Body of pancreas (tissue), 4 donors: ENCODE data around the gene KRT72. TPM values are rescaled to one million over a fixed set of nuclear protein-coding genes. Genes with fewer than 3 reads are reported as not detected.

Source experiments
- ATAC-seq: fragments of 150-250 bp; one replicate; pipeline ENCODE4 v1.9.1; 2016
- DNase-seq, 4 donors: peaks; one replicate each; pipeline ENCODE4 v3.0.0-alpha.2; 2019
- H3K27ac ChIP-seq, 4 donors: fragments of 200-600 bp; sonication (generic); 1 replicate in 3 of 4; 2 replicates in 1 of 4; pipeline versions ENCODE4 v1.5.1 to v1.6.1; 2016 to 2019; ENCODE audit warnings: mild to moderate bottlenecking in 1 of 4, mixed read lengths in 1 of 4, moderate library complexity in 1 of 4
- H3K27me3 ChIP-seq, 2 donors: fragments of 200-600 bp; sonication (generic); one replicate each; pipeline ENCODE4 v1.6.0; 2016; ENCODE audit warnings: mild to moderate bottlenecking in 1 of 2
- H3K36me3 ChIP-seq, 2 donors: fragments of 200-600 bp; sonication (generic); replicated peaks in 1 of 2; 2 replicates each; pipeline ENCODE4 v1.5.1; 2016; ENCODE audit warnings: low read depth in 2 of 2; ENCODE audit not compliant: insufficient read depth in 1 of 2
- H3K4me1 ChIP-seq: fragments of 200-600 bp; sonication (generic); one replicate; pipeline ENCODE4 v1.6.0; 2016
- H3K4me3 ChIP-seq, 2 donors: fragments of 200-600 bp; sonication (generic); 1 replicate in 1 of 2; 2 replicates in 1 of 2; pipeline ENCODE4 v1.5.1; 2016 to 2019
- H3K9me3 ChIP-seq, 3 donors: fragments of 200-600 bp; sonication (generic); 1 replicate in 2 of 3; 2 replicates in 1 of 3; pipeline ENCODE4 v1.5.1; 2016
- POLR2A ChIP-seq, 3 donors: fragments of 450-650 bp; IDR thresholded peaks; one replicate each; pipeline ENCODE4 v1.6.1; 2016; ENCODE audit warnings: antibody characterized with exemption in 3 of 3, mild to moderate bottlenecking in 2 of 3
- WGBS, 2 donors: methylation state at CpG; one replicate each; pipeline ENCODE4 v1.1.5; 2017; 5-methylcytosine and 5-hydroxymethylcytosine counted together
- intact Hi-C: fragments of 100-400 bp; cut with DNase I; formaldehyde crosslinking; loops from one replicate; pipeline ENCODE4 v1.15.1; 2023
- total RNA-seq, 2 donors: library from RNA; depleted of rRNA; stranded (reverse); fragments of >200 nt; gene quantifications; one replicate each; pipeline ENCODE4 v1.1.0, GENCODE V29; 2016
- TF ChIP-seq, protein P1 (sequence below), 7 experiments: fragments of 450-650 bp in 4 of 7; fragments of 200-600 bp in 3 of 7; sonication (generic) in 3 of 7; IDR thresholded peaks; one replicate each; pipeline ENCODE4 v1.5.1; 2016 to 2019; ENCODE audit warnings: antibody characterized with exemption in 7 of 7

KRT72 gene
- total RNA-seq, 2 donors from 2014 or later = not detected

DNA sequence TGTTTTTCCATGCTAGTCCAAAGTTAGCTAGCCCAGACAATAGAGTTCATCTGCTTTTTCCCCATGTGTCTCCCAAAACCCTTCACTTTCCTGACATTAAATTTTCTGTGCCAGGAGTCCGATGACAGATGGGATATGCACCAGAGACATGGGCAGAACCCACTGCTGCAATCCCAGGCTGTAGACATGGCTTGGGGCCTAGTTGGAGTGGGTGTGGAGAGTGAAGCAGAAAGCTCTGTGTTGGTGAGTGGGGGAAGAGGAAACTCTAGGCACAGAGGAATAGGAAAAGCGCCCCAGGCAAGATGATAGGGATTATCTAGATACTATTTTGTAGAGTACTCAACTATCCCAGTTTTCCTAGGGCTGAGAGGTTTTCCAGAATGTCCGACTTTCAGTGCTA, 22.8 kb downstream of the KRT72 start:
- intact Hi-C loops = no loop called here
- Histone ChIP-seq H3K9me3 (no peaks in the 10 kb centered on the region), H3K4me1 (no peaks in the 10 kb centered on the region), H3K36me3 (no peaks in the 10 kb centered on the region), H3K27me3 (no peaks in the 10 kb centered on the region), H3K4me3 (no peak overlapping the region), H3K27ac (no peak overlapping the region)
- 66 to 81% methylated on average over 3 of the region's 3 CpGs for WGBS, 2 donors
- DNase-seq (no peak), ATAC-seq (no peak)
- no peak for TF ChIP-seq POLR2A (IDR thresholded peaks at IDR 0.05)
- TF ChIP-seq, protein P1, sequence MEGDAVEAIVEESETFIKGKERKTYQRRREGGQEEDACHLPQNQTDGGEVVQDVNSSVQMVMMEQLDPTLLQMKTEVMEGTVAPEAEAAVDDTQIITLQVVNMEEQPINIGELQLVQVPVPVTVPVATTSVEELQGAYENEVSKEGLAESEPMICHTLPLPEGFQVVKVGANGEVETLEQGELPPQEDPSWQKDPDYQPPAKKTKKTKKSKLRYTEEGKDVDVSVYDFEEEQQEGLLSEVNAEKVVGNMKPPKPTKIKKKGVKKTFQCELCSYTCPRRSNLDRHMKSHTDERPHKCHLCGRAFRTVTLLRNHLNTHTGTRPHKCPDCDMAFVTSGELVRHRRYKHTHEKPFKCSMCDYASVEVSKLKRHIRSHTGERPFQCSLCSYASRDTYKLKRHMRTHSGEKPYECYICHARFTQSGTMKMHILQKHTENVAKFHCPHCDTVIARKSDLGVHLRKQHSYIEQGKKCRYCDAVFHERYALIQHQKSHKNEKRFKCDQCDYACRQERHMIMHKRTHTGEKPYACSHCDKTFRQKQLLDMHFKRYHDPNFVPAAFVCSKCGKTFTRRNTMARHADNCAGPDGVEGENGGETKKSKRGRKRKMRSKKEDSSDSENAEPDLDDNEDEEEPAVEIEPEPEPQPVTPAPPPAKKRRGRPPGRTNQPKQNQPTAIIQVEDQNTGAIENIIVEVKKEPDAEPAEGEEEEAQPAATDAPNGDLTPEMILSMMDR (IDR thresholded peaks at IDR 0.05) = no peak

DNA sequence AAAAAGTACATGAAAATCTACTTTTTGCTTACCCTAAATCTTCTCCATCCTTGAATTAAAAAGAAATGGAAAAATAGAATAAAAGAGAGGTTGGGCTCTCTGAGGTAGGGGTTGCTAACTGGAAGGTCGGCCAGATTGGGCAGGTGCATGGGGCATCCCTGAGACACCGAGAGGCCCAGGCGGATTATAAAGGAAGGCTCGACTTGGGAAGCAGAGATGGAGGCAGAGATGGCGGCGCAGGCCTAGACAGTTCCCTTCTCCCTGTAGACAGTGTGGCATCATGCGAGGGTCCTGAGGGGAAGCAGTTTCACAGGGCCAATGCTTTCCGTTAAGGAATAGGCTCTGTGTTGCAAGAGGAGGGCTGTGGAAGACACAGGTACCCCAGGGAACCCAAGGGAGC, 23.9 kb downstream of the KRT72 start:
- Histone ChIP-seq H3K9me3 (no peaks in the 10 kb centered on the region), H3K36me3 (no peaks in the 10 kb centered on the region), H3K27me3 (no peaks in the 10 kb centered on the region), H3K27ac (no peak overlapping the region), H3K4me3 (no peak overlapping the region), H3K4me1 (no peaks in the 10 kb centered on the region)
- intact Hi-C loops = no loop called here
- WGBS, 2 donors = 85 to 89% methylated on average over 8 of the region's 8 CpGs
- DNase-seq = no peak
- TF ChIP-seq, protein P1 (IDR thresholded peaks at IDR 0.05) = no peak
- TF ChIP-seq POLR2A (IDR thresholded peaks at IDR 0.05) = no peak
- ATAC-seq = no peak

DNA sequence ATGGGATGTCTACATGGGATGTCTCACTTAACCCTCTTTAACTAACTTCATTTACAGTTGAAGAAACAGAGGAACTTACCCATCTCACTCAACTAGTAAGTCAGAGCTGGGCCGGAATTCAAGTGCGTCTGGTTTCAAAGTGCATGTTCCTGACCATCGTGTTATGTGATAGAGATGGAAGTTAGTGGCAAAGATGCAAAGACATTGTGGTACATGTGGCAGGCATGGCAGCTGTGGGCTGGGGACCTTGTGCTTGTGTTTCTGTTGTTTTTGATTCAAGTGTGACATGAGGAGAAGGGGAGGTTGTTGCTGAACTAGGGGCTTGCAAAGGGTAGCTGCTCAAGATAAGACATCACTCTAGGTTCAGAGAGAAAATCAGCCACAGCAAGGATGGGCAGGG, 25.3 kb downstream of the KRT72 start:
- ATAC-seq (no peak), DNase-seq (no peak)
- no peak for TF ChIP-seq POLR2A (IDR thresholded peaks at IDR 0.05)
- TF ChIP-seq, protein P1 (IDR thresholded peaks at IDR 0.05) = no peak
- no peaks in the 10 kb centered on the region for H3K4me1 ChIP-seq
- 87 to 92% methylated on average over 3 of the region's 3 CpGs for WGBS, 2 donors
- no peaks in the 10 kb centered on the region for H3K27me3 ChIP-seq
- intact Hi-C loops = no loop called here
- H3K4me3 ChIP-seq = no peak overlapping the region
- no peaks in the 10 kb centered on the region for H3K36me3 ChIP-seq
- H3K27ac ChIP-seq = no peak overlapping the region
- H3K9me3 ChIP-seq = no peaks in the 10 kb centered on the region

DNA sequence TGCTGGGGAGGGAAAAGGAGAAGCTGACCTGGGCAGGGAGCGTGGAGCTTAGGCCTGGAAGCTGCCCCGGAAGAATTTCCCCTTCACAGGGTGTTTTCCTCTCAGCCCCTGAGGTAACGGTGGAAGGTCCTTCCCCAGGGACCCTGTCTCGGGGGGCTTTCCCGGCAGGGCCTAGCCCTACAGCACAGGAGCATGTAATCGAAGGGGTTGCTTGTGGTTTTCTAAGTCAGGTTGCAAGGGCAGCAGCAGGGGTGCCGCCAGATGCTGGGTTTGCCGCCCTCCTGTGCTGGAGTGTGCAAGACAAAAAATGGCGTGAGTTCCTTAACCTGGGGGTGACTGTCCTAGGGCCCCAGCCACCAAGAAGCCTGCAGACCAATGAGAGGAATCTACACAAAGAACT, 26.0 kb downstream of the KRT72 start:
- H3K36me3 ChIP-seq = no peaks in the 10 kb centered on the region
- DNase-seq (no peak), ATAC-seq (no peak)
- H3K27me3 ChIP-seq = no peaks in the 10 kb centered on the region
- 74 to 85% methylated on average over 8 to 9 of the region's 9 CpGs for WGBS, 2 donors
- no peaks in the 10 kb centered on the region for H3K4me1 ChIP-seq
- no peak for TF ChIP-seq POLR2A (IDR thresholded peaks at IDR 0.05)
- TF ChIP-seq, protein P1 (IDR thresholded peaks at IDR 0.05) = no peak
- intact Hi-C loops = no loop called here
- H3K4me3 ChIP-seq = no peak overlapping the region
- H3K9me3 ChIP-seq = no peaks in the 10 kb centered on the region
- no peak overlapping the region for H3K27ac ChIP-seq

DNA sequence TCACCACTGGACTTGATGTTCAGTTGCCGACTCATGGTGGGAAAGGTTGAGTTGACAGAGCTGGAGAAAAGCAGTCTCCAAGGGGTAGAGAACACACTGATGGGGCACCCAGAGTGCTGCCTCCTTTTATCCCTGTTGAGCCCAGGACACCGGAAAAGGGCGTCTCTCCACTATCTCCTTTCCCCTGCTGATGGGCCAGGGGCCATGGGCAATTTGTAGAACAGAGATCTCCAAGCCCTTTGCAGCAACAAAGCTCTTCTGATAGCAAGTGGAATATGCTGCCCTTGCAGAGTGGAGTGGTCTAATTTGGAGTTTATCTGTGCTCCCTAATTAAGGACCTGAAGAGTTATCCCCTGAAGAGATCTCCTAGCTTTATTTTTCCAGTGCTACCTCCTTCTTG, 27.5 kb downstream of the KRT72 start, which contains the start of gene KRT74:
KRT74 (minus strand) TSS at position 101 of the 400 bp plus-strand sequence; CDS start at position 35, 66 bp downstream.
- WGBS, 2 donors = 76 to 86% methylated on average over 3 of the region's 3 CpGs

More for the DNA sequence above, 27.5 kb downstream of the KRT72 start, which contains the start of gene KRT74:
- DNase-seq (no peak), ATAC-seq (no peak)
- TF ChIP-seq, protein P1 (IDR thresholded peaks at IDR 0.05) = no peak
- no peak for TF ChIP-seq POLR2A (IDR thresholded peaks at IDR 0.05)
- Histone ChIP-seq H3K9me3 (no peaks in the 10 kb centered on the region), H3K27me3 (no peaks in the 10 kb centered on the region), H3K4me1 (no peaks in the 10 kb centered on the region), H3K27ac (no peak within 1 kb of the TSS), H3K4me3 (no peak within 1 kb of the TSS), H3K36me3 (no peaks in the 10 kb centered on the region)
- intact Hi-C loops = no loop called here
